ENCODE data around the gene CNKSR3.

DNA sequence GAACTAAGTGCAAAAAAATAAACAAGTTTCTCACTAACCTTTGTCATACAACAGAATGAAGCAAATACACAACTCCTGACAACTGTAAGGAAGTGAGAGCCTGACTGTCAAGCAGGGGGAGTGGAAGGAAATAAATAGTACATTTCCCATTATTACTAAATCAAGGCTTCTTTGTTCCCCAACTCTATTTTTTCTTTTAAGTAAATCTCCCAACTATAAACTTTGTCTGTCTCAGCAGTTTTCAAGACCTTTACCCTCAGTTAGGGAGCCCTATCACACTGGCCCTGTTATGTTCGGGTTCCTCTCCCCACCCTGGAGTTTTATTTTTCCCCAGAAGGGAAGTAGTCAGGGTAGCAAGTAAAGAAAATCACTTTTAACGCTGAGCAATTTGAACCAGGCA lies 129.7 kb downstream of the CNKSR3 start:
- no peak for TF ChIP-seq CTCF (IDR thresholded peaks at IDR 0.05)
- no peak for TF ChIP-seq POLR2A (IDR thresholded peaks at IDR 0.05)
